GM12874 (cell line): ENCODE results near the gene DPY19L1.

Experiments used
- CTCF ChIP-seq: IDR thresholded peaks from 2 replicates; pipeline ENCODE4 v1.5.1; 2011; ENCODE audit warnings: low read depth, mild to moderate bottlenecking, control low read depth, low read length, moderate library complexity; ENCODE audit not compliant: insufficient read depth

The DPY19L1 gene

DNA sequence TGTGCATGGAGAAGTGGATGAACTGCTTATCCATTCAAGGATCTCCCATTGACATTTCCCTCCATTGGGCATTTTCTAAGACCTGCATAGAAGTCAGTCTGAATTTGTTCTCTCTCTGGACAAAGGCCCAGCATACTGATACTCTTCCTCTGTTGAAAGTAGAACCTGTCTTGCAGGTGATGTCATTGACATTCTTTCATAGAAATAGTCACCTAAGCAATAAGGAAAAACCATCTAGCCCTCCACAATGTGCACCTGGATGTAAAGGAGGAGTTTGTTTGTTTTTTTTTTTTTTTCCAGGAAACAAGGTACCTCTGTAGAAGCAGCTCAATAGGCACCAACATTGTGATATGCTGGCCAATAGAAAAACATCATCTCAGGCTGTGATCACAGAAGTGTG, 150.4 kb downstream of the DPY19L1 start:
- TF ChIP-seq CTCF: no peak

DNA sequence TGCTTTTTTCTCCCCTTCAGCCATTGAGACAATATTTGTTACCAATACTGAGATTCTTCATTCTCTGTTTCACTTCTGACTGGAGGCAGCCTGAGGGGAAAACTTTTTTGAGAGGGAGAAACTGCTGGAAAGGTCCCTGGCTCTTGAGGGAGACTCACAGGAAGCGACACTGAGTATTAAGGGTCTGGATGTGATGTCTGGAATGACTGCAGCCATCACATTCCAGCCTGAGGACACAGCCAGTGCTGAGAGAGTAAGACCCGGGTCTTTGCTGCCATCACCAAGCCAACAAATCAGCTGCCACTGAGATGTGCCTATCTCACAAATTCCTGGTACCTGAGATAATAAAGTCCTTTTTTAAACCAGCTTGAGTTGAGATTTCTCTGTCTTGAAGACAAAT, 157.4 kb downstream of the DPY19L1 start:
- TF ChIP-seq CTCF: no peak
